Activated T-helper 17 cell treated with anti-CD3 and anti-CD28 coated beads, Interleukin-2, amount 50 U/mL, for 72 hours (primary cell): ENCODE data around the gene MIX23. TPM values are rescaled to one million over a fixed set of nuclear protein-coding genes. Genes with fewer than 3 reads are reported as not detected.

Source experiments
- ATAC-seq: fragments of 150-1000 bp; cut with Tn5 transposase; replicated peaks from 2 replicates; pipeline ENCODE4 v1.10.0; 2021; ENCODE audit warnings: mild to moderate bottlenecking, moderate library complexity
- H3K27ac Mint-ChIP-seq: one replicate; pipeline ENCODE4 v1.8.0; 2022; ENCODE audit warnings: mixed read lengths
- H3K27me3 Mint-ChIP-seq: one replicate; pipeline ENCODE4 v1.8.0; 2022; ENCODE audit warnings: mixed read lengths
- H3K36me3 Mint-ChIP-seq: one replicate; pipeline ENCODE4 v1.8.0; 2022; ENCODE audit warnings: low read depth, mild to moderate bottlenecking, mixed read lengths
- H3K4me1 Mint-ChIP-seq: one replicate; pipeline ENCODE4 v1.8.0; 2022; ENCODE audit warnings: mixed read lengths
- H3K4me3 Mint-ChIP-seq: one replicate; pipeline ENCODE4 v1.8.0; 2022; ENCODE audit warnings: mild to moderate bottlenecking, mixed read lengths
- H3K9me3 Mint-ChIP-seq: one replicate; pipeline ENCODE4 v1.8.0; 2022; ENCODE audit warnings: mixed read lengths
- total RNA-seq, 2 donors: library from RNA; stranded (reverse); gene quantifications; one replicate each; pipeline ENCODE4 v1.2.3, GENCODE V29; 2022

MIX23 gene
- total RNA-seq, 2 donors from 2014 or later: 59.7 to 97.8 TPM

DNA sequence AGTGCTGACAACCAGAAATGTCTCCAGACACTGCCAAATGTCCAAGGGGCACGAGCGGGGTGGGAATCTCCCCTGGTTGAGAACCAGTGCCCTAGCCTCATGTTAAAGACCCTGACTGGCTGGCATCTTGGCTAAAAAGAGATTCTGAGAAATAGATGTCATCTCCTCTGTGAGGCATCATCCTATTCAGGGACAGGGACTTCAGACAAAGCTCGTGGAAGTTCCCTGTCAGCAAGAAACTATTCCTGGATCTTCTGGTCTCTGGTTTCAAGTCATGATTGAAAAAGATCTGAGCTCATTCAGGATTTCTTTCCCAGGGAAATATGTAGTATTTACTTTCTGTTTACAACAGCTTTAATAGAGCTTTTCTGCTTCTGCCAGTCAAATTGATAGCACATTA is 22.0 kb upstream of the MIX23 start:
- no peaks in the 10 kb centered on the region for H3K27me3 Mint-ChIP-seq

DNA sequence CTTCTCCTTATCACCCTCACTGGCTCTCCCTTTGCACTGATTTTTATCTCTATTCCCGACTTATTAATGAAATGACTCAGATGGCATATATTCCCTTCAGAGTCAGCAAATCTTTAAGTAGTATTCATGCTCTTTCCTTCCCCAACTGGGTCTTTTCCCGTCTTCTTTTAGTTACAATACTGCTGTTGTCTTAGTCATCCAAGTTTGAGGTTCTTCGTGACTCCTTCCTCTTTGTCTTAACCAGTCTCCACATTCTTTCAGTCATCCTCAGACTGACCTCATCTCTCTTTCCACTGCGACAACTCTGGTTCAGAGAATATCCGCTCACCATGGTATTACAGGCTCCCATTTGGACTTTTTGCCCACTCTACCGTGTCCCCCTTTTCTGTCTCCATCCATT is 20.5 kb upstream of the MIX23 start:
- Mint-ChIP-seq H3K36me3 (peaks cover 82% of the 10 kb centered on the region), H3K4me3 (no peak overlapping the region), H3K27me3 (no peaks in the 10 kb centered on the region), H3K9me3 (no peaks in the 10 kb centered on the region), H3K4me1 (peaks cover 9% of the 10 kb centered on the region), H3K27ac (no peak overlapping the region)
- peak; percentile 71 for ATAC-seq

More for the DNA sequence above, 22.0 kb upstream of the MIX23 start:
- Mint-ChIP-seq H3K36me3 (peaks cover 92% of the 10 kb centered on the region), H3K9me3 (no peaks in the 10 kb centered on the region), H3K4me1 (peaks cover 9% of the 10 kb centered on the region), H3K27ac (no peak overlapping the region), H3K4me3 (no peak overlapping the region)
- no peak for ATAC-seq

- H3K27me3 Mint-ChIP-seq: no peaks in the 10 kb centered on the region
- ATAC-seq: no peak
- H3K27ac Mint-ChIP-seq: no peak overlapping the region
- no peak overlapping the region for H3K4me3 Mint-ChIP-seq
- H3K36me3 Mint-ChIP-seq: peaks cover 65% of the 10 kb centered on the region
- peaks cover 24% of the 10 kb centered on the region for H3K4me1 Mint-ChIP-seq
- H3K9me3 Mint-ChIP-seq: no peaks in the 10 kb centered on the region
Observed at GRCh38 chr3:122398920-122399319, 15.9 kb upstream of the MIX23 start.

- no peak overlapping the region for H3K4me3 Mint-ChIP-seq
- no peaks in the 10 kb centered on the region for H3K27me3 Mint-ChIP-seq
- H3K4me1 Mint-ChIP-seq: peaks cover 15% of the 10 kb centered on the region
- ATAC-seq: no peak
- H3K9me3 Mint-ChIP-seq: no peaks in the 10 kb centered on the region
- peaks cover 61% of the 10 kb centered on the region for H3K36me3 Mint-ChIP-seq
- H3K27ac Mint-ChIP-seq: no peak overlapping the region
Observed at GRCh38 chr3:122397201-122397600, 14.2 kb upstream of the MIX23 start.

- no peak for ATAC-seq
- Mint-ChIP-seq H3K27ac (no peak overlapping the region), H3K9me3 (no peaks in the 10 kb centered on the region), H3K36me3 (peaks cover 60% of the 10 kb centered on the region), H3K4me1 (peaks cover 15% of the 10 kb centered on the region), H3K27me3 (no peaks in the 10 kb centered on the region), H3K4me3 (no peak overlapping the region)
Observed at GRCh38 chr3:122396511-122396910, 13.5 kb upstream of the MIX23 start.

- Mint-ChIP-seq H3K36me3 (peaks cover 56% of the 10 kb centered on the region), H3K9me3 (no peaks in the 10 kb centered on the region), H3K4me3 (no peak overlapping the region), H3K4me1 (peaks cover 15% of the 10 kb centered on the region), H3K27me3 (no peaks in the 10 kb centered on the region), H3K27ac (no peak overlapping the region)
- ATAC-seq: no peak
Observed at GRCh38 chr3:122395582-122395981, 12.6 kb upstream of the MIX23 start.

GRCh38 chr3:122394173-122394572 is 11.1 kb upstream of the MIX23 start:
- H3K4me1 Mint-ChIP-seq: peaks cover 15% of the 10 kb centered on the region
- no peaks in the 10 kb centered on the region for H3K27me3 Mint-ChIP-seq
- no peak overlapping the region for H3K4me3 Mint-ChIP-seq
- H3K27ac Mint-ChIP-seq: no peak overlapping the region
- no peaks in the 10 kb centered on the region for H3K9me3 Mint-ChIP-seq
- ATAC-seq: no peak
- H3K36me3 Mint-ChIP-seq: peaks cover 54% of the 10 kb centered on the region

GRCh38 chr3:122392868-122393844 is 10.1 kb upstream of the MIX23 start:
- H3K36me3 Mint-ChIP-seq: peaks cover 64% of the 10 kb centered on the region
- H3K4me1 Mint-ChIP-seq: peaks cover 20% of the 10 kb centered on the region
- H3K9me3 Mint-ChIP-seq: no peaks in the 10 kb centered on the region
- H3K27me3 Mint-ChIP-seq: no peaks in the 10 kb centered on the region
- no peak overlapping the region for H3K27ac Mint-ChIP-seq
- no peak for ATAC-seq
- H3K4me3 Mint-ChIP-seq: no peak overlapping the region

DNA sequence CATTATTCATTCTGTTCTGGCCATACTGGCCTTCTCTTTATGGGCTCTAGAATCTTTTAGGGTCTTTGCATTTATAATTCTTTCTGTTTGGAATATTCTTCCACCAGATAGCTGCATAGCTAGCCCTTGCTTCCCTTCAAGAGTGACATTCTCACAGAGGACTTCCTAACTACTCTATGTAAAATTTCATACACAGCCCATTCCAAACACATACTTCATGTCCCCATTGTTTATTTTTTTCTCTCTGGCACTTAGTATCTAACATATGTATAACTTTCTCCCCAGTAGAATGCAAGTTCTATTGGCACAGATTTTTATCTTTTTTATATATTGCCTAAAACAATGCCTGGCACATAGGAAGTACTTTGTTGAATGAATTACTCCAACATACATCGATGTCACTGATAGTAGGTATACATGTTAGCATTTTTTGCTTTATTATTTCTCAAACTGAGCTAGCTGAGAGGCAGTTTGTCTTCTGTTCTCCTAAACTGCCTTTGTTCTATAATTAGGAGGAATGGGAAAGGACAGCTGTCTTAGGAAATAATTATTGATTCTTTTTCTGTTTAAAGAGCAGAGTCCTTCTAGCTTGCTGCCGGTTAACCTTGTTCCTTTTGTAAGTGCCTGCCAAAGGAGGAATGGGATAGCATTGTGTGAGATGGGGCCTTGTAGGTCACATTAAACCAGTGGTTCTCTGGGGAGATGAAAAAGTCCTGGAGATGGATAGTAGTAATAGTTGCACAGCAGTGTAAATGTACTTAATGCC is 8.8 kb upstream of the MIX23 start:
- Mint-ChIP-seq H3K4me1 (peaks cover 32% of the 10 kb centered on the region), H3K27ac (no peak overlapping the region)
- ATAC-seq: no peak

DNA sequence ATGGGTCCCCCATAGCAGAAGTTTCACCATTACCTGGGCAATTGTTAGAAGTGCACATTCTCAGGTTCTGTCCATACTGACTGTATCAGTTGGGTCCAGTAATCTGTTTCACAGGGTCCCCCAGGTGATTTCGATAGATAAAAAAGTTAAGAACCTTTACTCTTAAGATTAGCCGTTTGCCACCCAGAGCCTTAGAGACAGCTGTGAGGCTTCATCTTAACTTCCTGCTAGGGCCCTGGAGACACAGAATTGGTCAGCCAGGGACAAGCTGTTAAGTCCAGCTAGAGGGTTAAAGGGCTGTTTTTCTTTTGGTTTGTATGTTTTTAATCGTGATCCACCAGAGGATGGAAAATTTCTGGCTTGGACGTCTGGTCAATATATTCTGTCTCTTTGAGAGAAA is 7.6 kb upstream of the MIX23 start:
- Mint-ChIP-seq H3K4me1 (peaks cover 35% of the 10 kb centered on the region), H3K27me3 (no peaks in the 10 kb centered on the region), H3K27ac (no peak overlapping the region), H3K36me3 (peaks cover 77% of the 10 kb centered on the region), H3K4me3 (no peak overlapping the region), H3K9me3 (no peaks in the 10 kb centered on the region)
- ATAC-seq: no peak

More for the DNA sequence above, 8.8 kb upstream of the MIX23 start:
- Mint-ChIP-seq H3K4me3 (no peak overlapping the region), H3K27me3 (no peaks in the 10 kb centered on the region), H3K36me3 (peaks cover 77% of the 10 kb centered on the region), H3K9me3 (no peaks in the 10 kb centered on the region)

- no peak overlapping the region for H3K4me3 Mint-ChIP-seq
- H3K9me3 Mint-ChIP-seq: no peaks in the 10 kb centered on the region
- no peak for ATAC-seq
- no peak overlapping the region for H3K27ac Mint-ChIP-seq
- H3K36me3 Mint-ChIP-seq: peaks cover 77% of the 10 kb centered on the region
- H3K4me1 Mint-ChIP-seq: peaks cover 32% of the 10 kb centered on the region
- H3K27me3 Mint-ChIP-seq: no peaks in the 10 kb centered on the region
Observed at GRCh38 chr3:122389892-122390291, 6.9 kb upstream of the MIX23 start.

- H3K27ac Mint-ChIP-seq: no peak overlapping the region
- no peaks in the 10 kb centered on the region for H3K9me3 Mint-ChIP-seq
- peaks cover 29% of the 10 kb centered on the region for H3K4me1 Mint-ChIP-seq
- no peaks in the 10 kb centered on the region for H3K27me3 Mint-ChIP-seq
- H3K36me3 Mint-ChIP-seq: peaks cover 77% of the 10 kb centered on the region
- no peak overlapping the region for H3K4me3 Mint-ChIP-seq
- ATAC-seq: no peak
Observed at GRCh38 chr3:122389197-122389596, 6.2 kb upstream of the MIX23 start.

DNA sequence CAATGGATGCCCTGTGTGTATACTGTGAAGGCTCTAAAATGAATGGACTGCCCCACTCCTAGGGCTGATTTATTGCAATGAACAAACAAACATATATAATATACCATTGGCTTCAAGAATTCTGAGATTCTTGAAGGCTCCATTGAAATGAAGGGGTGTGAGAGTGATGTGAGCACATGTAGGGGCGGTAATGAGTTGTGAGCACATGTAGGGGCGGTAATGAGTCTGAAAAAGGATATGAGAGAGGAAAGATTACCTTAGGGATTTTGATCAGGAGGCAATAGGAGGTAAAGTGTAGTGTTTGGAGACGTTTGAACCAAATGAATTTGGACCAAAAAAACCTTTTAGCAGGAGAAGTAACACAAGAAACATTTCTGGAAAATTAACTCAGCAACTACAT is 4.7 kb upstream of the MIX23 start:
- no peak for ATAC-seq
- Mint-ChIP-seq H3K36me3 (peaks cover 77% of the 10 kb centered on the region), H3K27me3 (no peaks in the 10 kb centered on the region), H3K4me1 (peaks cover 29% of the 10 kb centered on the region), H3K9me3 (no peaks in the 10 kb centered on the region), H3K4me3 (peak overlapping the region; percentile 95), H3K27ac (peak overlapping the region; percentile 79)

GRCh38 chr3:122383771-122384697 is 1.0 kb upstream of the MIX23 start, which contains the start of gene FAM162A:
Gene FAM162A, plus strand, starts transcription at chr3:122384182. Its CDS starts 84 bp downstream, at chr3:122384266.
- no peaks in the 10 kb centered on the region for H3K27me3 Mint-ChIP-seq
- ATAC-seq: peak; percentile 88
- H3K9me3 Mint-ChIP-seq: no peaks in the 10 kb centered on the region
- H3K27ac Mint-ChIP-seq: peak within 1 kb of the TSS; percentile 99
- peaks cover 34% of the 10 kb centered on the region for H3K4me1 Mint-ChIP-seq
- H3K4me3 Mint-ChIP-seq: peak within 1 kb of the TSS; percentile 95
- peaks cover 78% of the 10 kb centered on the region for H3K36me3 Mint-ChIP-seq
